WTC11 (cell line): ENCODE measurements around the gene B3GALT5. TPM values are rescaled to one million over a fixed set of nuclear protein-coding genes. Genes with fewer than 3 reads are reported as not detected.

ENCODE experiments used
- ATAC-seq: fragments of 200-7000 bp; cut with Tn5 transposase; 2 replicates; pipeline ENCODE4 v1.10.0; 2021; ENCODE audit warnings: mild to moderate bottlenecking, moderate library complexity
- CTCF ChIA-PET: fragments of 300-600 bp; sonication (Branson Sonifier 250); formaldehyde crosslinking; loops from one replicate; lab custom pipeline; 2021; ENCODE audit warnings: antibody characterized with exemption; lab: Charles Lee
- POLR2A ChIA-PET: fragments of 350-600 bp; sonication (Branson Sonifier 250); formaldehyde crosslinking; loops from one replicate; lab custom pipeline; 2021; ENCODE audit warnings: antibody characterized with exemption; lab: Charles Lee
- DNase-seq: peaks from one replicate; pipeline ENCODE4 v3.0.0; 2021; ENCODE audit warnings: low spot score
- H3K27ac Mint-ChIP-seq: 2 replicates; pipeline ENCODE4 v1.8.0; 2021; ENCODE audit warnings: mixed read lengths
- H3K27me3 Mint-ChIP-seq: 2 replicates; pipeline ENCODE4 v1.8.0; 2021; ENCODE audit warnings: low read depth, mild to moderate bottlenecking, moderate library complexity, mixed read lengths
- H3K36me3 Mint-ChIP-seq: 2 replicates; pipeline ENCODE4 v1.8.0; 2021; ENCODE audit warnings: mixed read lengths
- H3K4me1 Mint-ChIP-seq: 2 replicates; pipeline ENCODE4 v1.8.0; 2022; ENCODE audit warnings: mixed read lengths
- H3K4me3 Mint-ChIP-seq: 2 replicates; pipeline ENCODE4 v1.8.0; 2021; ENCODE audit warnings: mild to moderate bottlenecking, moderate library complexity, mixed read lengths
- H3K9me3 Mint-ChIP-seq: 2 replicates; pipeline ENCODE4 v1.8.0; 2021; ENCODE audit warnings: mixed read lengths
- ATF1 ChIP-seq: sonication (generic); formaldehyde crosslinking; IDR thresholded peaks from 2 replicates; pipeline ENCODE4 v1.8.1; 2023; ENCODE audit warnings: mild to moderate bottlenecking, moderate library complexity, missing genetic modification reagents
- ATF6 ChIP-seq: sonication (generic); formaldehyde crosslinking; IDR thresholded peaks from 2 replicates; pipeline ENCODE4 v1.8.1; 2023; ENCODE audit warnings: mild to moderate bottlenecking, missing genetic modification reagents
- CDX4 ChIP-seq: fragments of 250-450 bp; sonication (Bioruptor Pico); IDR thresholded peaks from 2 replicates; pipeline ENCODE4 v1.9.0; 2021; ENCODE audit warnings: moderate library complexity, mild to moderate bottlenecking, inconsistent platforms, borderline replicate concordance
- CREM ChIP-seq: sonication (generic); formaldehyde crosslinking; IDR thresholded peaks from 2 replicates; pipeline ENCODE4 v1.8.1; 2022; ENCODE audit warnings: mild to moderate bottlenecking, missing genetic modification reagents, moderate library complexity
- E2F1 ChIP-seq: sonication (generic); formaldehyde crosslinking; IDR thresholded peaks from 2 replicates; pipeline ENCODE4 v1.8.0; 2022; ENCODE audit warnings: mild to moderate bottlenecking, missing genetic modification reagents
- ELF4 ChIP-seq: sonication (generic); formaldehyde crosslinking; IDR thresholded peaks from 2 replicates; pipeline ENCODE4 v1.8.1; 2022; ENCODE audit warnings: low read depth, mild to moderate bottlenecking, moderate library complexity, missing genetic modification reagents
- FOXJ3 ChIP-seq: sonication (generic); formaldehyde crosslinking; IDR thresholded peaks from 2 replicates; pipeline ENCODE4 v1.9.0; 2021; ENCODE audit warnings: missing genetic modification reagents, mild to moderate bottlenecking, borderline replicate concordance
- HMGA2 ChIP-seq: fragments of 250-450 bp; sonication (Bioruptor Pico); IDR thresholded peaks from 2 replicates; pipeline ENCODE4 v1.4.0; 2021; ENCODE audit warnings: mild to moderate bottlenecking, moderate library complexity
- KAT7 ChIP-seq: sonication (generic); formaldehyde crosslinking; IDR thresholded peaks from 2 replicates; pipeline ENCODE4 v1.8.1; 2023; ENCODE audit warnings: missing genetic modification reagents, mild to moderate bottlenecking, borderline replicate concordance
- NFYB ChIP-seq: sonication (generic); formaldehyde crosslinking; conservative IDR thresholded peaks from 2 replicates; pipeline ENCODE4 v1.8.0; 2022; ENCODE audit warnings: low read depth, missing genetic modification reagents
- NR1H2 ChIP-seq: sonication (generic); formaldehyde crosslinking; IDR thresholded peaks from 2 replicates; pipeline ENCODE4 v1.9.0; 2021; ENCODE audit warnings: mild to moderate bottlenecking, moderate library complexity, missing genetic modification reagents
- NR3C1 ChIP-seq: sonication (generic); formaldehyde crosslinking; conservative IDR thresholded peaks from 2 replicates; pipeline ENCODE4 v1.8.1; 2023; ENCODE audit warnings: low read depth, mild to moderate bottlenecking, missing genetic modification reagents
- OVOL2 ChIP-seq: fragments of 250-450 bp; sonication (Bioruptor Pico); IDR thresholded peaks from 2 replicates; pipeline ENCODE4 v1.9.0; 2021; ENCODE audit warnings: mild to moderate bottlenecking, borderline replicate concordance
- PREB ChIP-seq: sonication (generic); formaldehyde crosslinking; IDR thresholded peaks from 2 replicates; pipeline ENCODE4 v1.8.1; 2022; ENCODE audit warnings: mild to moderate bottlenecking, missing genetic modification reagents, moderate library complexity, borderline replicate concordance
- RELA ChIP-seq: sonication (generic); formaldehyde crosslinking; IDR thresholded peaks from 2 replicates; pipeline ENCODE4 v1.8.1; 2022; ENCODE audit warnings: missing genetic modification reagents, mild to moderate bottlenecking, borderline replicate concordance
- RORB ChIP-seq: fragments of 250-450 bp; sonication (Bioruptor Pico); IDR thresholded peaks from 2 replicates; pipeline ENCODE4 v1.9.0; 2021; ENCODE audit warnings: mild to moderate bottlenecking
- SOX15 ChIP-seq: fragments of 250-450 bp; sonication (Bioruptor Pico); IDR thresholded peaks from 2 replicates; pipeline ENCODE4 v1.9.0; 2021; ENCODE audit warnings: mild to moderate bottlenecking
- TEAD4 ChIP-seq: sonication (generic); formaldehyde crosslinking; IDR thresholded peaks from 2 replicates; pipeline ENCODE4 v1.8.0; 2022; ENCODE audit warnings: mild to moderate bottlenecking, missing genetic modification reagents
- USF1 ChIP-seq: sonication (generic); formaldehyde crosslinking; IDR thresholded peaks from 2 replicates; pipeline ENCODE4 v1.8.0; 2022; ENCODE audit warnings: mild to moderate bottlenecking, missing genetic modification reagents
- ZNF138 ChIP-seq: sonication (generic); formaldehyde crosslinking; conservative IDR thresholded peaks from 2 replicates; pipeline ENCODE4 v1.8.1; 2022; ENCODE audit warnings: mild to moderate bottlenecking, moderate library complexity, missing genetic modification reagents
- ZNF232 ChIP-seq: sonication (generic); formaldehyde crosslinking; IDR thresholded peaks from 2 replicates; pipeline ENCODE4 v1.8.0; 2022; ENCODE audit warnings: mild to moderate bottlenecking, missing genetic modification reagents
- total RNA-seq: library from RNA; stranded (reverse); gene quantifications from 3 replicates; pipeline ENCODE4 v1.2.3, GENCODE V29; 2021
- TF ChIP-seq, protein P1 (sequence below): fragments of 200-600 bp; IDR thresholded peaks from 2 replicates; pipeline ENCODE4 v1.8.0; 2022; ENCODE audit warnings: antibody characterized with exemption
- TF ChIP-seq, protein P2 (sequence below): sonication (generic); formaldehyde crosslinking; IDR thresholded peaks from 2 replicates; pipeline ENCODE4 v1.8.1; 2023; ENCODE audit warnings: mild to moderate bottlenecking, missing genetic modification reagents, moderate library complexity
- TF ChIP-seq, protein P3 (sequence below): sonication (generic); formaldehyde crosslinking; IDR thresholded peaks from 2 replicates; pipeline ENCODE4 v1.8.0; 2023; ENCODE audit warnings: mild to moderate bottlenecking, missing genetic modification reagents

Gene B3GALT5
- total RNA-seq, 1 experiment from 2014 or later = 25.8 TPM

DNA sequence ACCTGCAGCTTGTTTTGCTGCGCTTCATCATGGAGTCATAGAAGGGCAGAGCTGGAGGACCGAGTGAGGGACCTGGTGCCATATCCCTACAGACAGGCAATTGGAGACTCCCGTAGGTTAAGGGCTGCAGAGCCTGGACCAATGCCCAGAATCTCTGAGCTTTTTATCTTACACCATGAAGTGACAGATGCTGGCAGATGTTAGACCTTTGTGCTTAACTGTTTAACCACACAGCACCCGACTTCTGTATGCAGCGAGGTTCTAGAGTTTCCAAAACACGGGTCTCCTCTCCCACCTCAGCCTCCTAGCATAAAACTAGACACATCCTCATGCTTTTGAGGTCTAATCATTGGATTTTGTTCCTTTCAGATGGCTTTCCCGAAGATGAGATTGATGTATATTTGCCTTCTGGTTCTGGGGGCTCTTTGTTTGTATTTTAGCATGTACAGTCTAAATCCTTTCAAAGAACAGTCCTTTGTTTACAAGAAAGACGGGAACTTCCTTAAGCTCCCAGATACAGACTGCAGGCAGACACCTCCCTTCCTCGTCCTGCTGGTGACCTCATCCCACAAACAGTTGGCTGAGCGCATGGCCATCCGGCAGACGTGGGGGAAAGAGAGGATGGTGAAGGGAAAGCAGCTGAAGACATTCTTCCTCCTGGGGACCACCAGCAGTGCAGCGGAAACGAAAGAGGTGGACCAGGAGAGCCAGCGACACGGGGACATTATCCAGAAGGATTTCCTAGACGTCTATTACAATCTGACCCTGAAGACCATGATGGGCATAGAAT lies 47.6 kb downstream of the B3GALT5 start:
- peaks cover 73% of the 10 kb centered on the region for H3K36me3 Mint-ChIP-seq
- CTCF ChIA-PET = interaction anchor here (1.7 kb wide), 1 partner anchor 16 kb away, joined by 6 read pairs; no protein-coding TSS in a partner anchor
- TF ChIP-seq OVOL2 (CRISPR knock-in tag) (no peak), ATF1 (no peak), ZNF232 (no peak), RELA (CRISPR knock-in tag) (no peak), NR3C1 (CRISPR knock-in tag) (no peak), KAT7 (CRISPR knock-in tag) (no peak), PREB (CRISPR knock-in tag) (no peak), USF1 (CRISPR knock-in tag) (no peak), ATF6 (no peak), SOX15 (no peak)
- TF ChIP-seq, protein P1, sequence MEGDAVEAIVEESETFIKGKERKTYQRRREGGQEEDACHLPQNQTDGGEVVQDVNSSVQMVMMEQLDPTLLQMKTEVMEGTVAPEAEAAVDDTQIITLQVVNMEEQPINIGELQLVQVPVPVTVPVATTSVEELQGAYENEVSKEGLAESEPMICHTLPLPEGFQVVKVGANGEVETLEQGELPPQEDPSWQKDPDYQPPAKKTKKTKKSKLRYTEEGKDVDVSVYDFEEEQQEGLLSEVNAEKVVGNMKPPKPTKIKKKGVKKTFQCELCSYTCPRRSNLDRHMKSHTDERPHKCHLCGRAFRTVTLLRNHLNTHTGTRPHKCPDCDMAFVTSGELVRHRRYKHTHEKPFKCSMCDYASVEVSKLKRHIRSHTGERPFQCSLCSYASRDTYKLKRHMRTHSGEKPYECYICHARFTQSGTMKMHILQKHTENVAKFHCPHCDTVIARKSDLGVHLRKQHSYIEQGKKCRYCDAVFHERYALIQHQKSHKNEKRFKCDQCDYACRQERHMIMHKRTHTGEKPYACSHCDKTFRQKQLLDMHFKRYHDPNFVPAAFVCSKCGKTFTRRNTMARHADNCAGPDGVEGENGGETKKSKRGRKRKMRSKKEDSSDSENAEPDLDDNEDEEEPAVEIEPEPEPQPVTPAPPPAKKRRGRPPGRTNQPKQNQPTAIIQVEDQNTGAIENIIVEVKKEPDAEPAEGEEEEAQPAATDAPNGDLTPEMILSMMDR = no peak
- TF ChIP-seq, protein P2, sequence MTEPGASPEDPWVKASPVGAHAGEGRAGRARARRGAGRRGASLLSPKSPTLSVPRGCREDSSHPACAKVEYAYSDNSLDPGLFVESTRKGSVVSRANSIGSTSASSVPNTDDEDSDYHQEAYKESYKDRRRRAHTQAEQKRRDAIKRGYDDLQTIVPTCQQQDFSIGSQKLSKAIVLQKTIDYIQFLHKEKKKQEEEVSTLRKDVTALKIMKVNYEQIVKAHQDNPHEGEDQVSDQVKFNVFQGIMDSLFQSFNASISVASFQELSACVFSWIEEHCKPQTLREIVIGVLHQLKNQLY (CRISPR knock-in tag) = no peak
- TF ChIP-seq, all 79 proteins: peak for 0
- POLR2A ChIA-PET = no interaction called here
- no peaks in the 10 kb centered on the region for H3K27me3 Mint-ChIP-seq
- peak overlapping the region; percentile 92 for H3K27ac Mint-ChIP-seq
- DNase-seq (no peak), ATAC-seq (no peak)
- H3K9me3 Mint-ChIP-seq = no peaks in the 10 kb centered on the region
- peaks cover 25% of the 10 kb centered on the region for H3K4me1 Mint-ChIP-seq
- H3K4me3 Mint-ChIP-seq = no peak overlapping the region

- ChIA-PET CTCF (interaction anchor here (1.7 kb wide), 1 partner anchor 15 kb away, joined by 6 read pairs; no protein-coding TSS in a partner anchor), POLR2A (no interaction called here)
- DNase-seq (no peak), ATAC-seq (no peak)
- peaks cover 76% of the 10 kb centered on the region for H3K36me3 Mint-ChIP-seq
- H3K27me3 Mint-ChIP-seq = no peaks in the 10 kb centered on the region
- H3K4me1 Mint-ChIP-seq = peaks cover 25% of the 10 kb centered on the region
- TF ChIP-seq RELA (CRISPR knock-in tag) (no peak), E2F1 (no peak), HMGA2 (CRISPR knock-in tag) (no peak), CDX4 (no peak), RORB (CRISPR knock-in tag) (no peak), NFYB (CRISPR knock-in tag) (no peak), ZNF138 (no peak), FOXJ3 (no peak), ELF4 (CRISPR knock-in tag) (no peak), KAT7 (CRISPR knock-in tag) (no peak), NR1H2 (CRISPR knock-in tag) (no peak), TEAD4 (CRISPR knock-in tag) (no peak), CREM (CRISPR knock-in tag) (no peak)
- TF ChIP-seq, protein P3, sequence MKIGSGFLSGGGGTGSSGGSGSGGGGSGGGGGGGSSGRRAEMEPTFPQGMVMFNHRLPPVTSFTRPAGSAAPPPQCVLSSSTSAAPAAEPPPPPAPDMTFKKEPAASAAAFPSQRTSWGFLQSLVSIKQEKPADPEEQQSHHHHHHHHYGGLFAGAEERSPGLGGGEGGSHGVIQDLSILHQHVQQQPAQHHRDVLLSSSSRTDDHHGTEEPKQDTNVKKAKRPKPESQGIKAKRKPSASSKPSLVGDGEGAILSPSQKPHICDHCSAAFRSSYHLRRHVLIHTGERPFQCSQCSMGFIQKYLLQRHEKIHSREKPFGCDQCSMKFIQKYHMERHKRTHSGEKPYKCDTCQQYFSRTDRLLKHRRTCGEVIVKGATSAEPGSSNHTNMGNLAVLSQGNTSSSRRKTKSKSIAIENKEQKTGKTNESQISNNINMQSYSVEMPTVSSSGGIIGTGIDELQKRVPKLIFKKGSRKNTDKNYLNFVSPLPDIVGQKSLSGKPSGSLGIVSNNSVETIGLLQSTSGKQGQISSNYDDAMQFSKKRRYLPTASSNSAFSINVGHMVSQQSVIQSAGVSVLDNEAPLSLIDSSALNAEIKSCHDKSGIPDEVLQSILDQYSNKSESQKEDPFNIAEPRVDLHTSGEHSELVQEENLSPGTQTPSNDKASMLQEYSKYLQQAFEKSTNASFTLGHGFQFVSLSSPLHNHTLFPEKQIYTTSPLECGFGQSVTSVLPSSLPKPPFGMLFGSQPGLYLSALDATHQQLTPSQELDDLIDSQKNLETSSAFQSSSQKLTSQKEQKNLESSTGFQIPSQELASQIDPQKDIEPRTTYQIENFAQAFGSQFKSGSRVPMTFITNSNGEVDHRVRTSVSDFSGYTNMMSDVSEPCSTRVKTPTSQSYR = no peak
- no peak overlapping the region for H3K4me3 Mint-ChIP-seq
- no peaks in the 10 kb centered on the region for H3K9me3 Mint-ChIP-seq
- H3K27ac Mint-ChIP-seq = no peak overlapping the region
Measured at GRCh38 chr21:39661121-39661520, 48.4 kb downstream of the B3GALT5 start.
